OCI-LY1 (cell line): ENCODE measurements around the gene KCTD5.
"Not testable (repeated sequence)": the region's sequence is repeated elsewhere in the genome, so short reads cannot be mapped to it uniquely, and the experiment has no call there.

Source experiments
- H2AFZ ChIP-seq: fragments of 200-600 bp; sonication (generic), shearing (Covaris generic); 2 replicates; pipeline ENCODE4 v1.6.0; 2014; ENCODE audit warnings: antibody characterized with exemption, mild to moderate bottlenecking, low read length
- H3F3A ChIP-seq: fragments of 200-600 bp; sonication (generic), shearing (Covaris generic); 2 replicates; pipeline ENCODE4 v1.6.0; 2014; ENCODE audit warnings: mild to moderate bottlenecking, antibody characterized with exemption, low read length, moderate library complexity; ENCODE audit not compliant: insufficient read depth
- H3K27ac ChIP-seq: fragments of 200-600 bp; sonication (generic); 2 replicates; pipeline ENCODE4 v1.5.1; 2014; ENCODE audit warnings: low read length, mixed run types, mild to moderate bottlenecking, low read depth; ENCODE audit not compliant: poor library complexity, severe bottlenecking
- H3K27me3 ChIP-seq: fragments of 200-600 bp; sonication (generic); 2 replicates; pipeline ENCODE4 v1.6.0; 2014; ENCODE audit warnings: antibody characterized with exemption, mild to moderate bottlenecking, low read length, moderate library complexity; ENCODE audit not compliant: insufficient read depth
- H3K36me3 ChIP-seq: fragments of 200-600 bp; sonication (generic); 2 replicates; pipeline ENCODE4 v1.6.1; 2014; ENCODE audit warnings: mild to moderate bottlenecking, antibody characterized with exemption, low read length, moderate library complexity, mixed read lengths; ENCODE audit not compliant: insufficient read depth
- H3K4me1 ChIP-seq: fragments of 200-600 bp; sonication (generic); 2 replicates; pipeline ENCODE4 v1.5.1; 2014; ENCODE audit warnings: mild to moderate bottlenecking, low read length, moderate library complexity; ENCODE audit not compliant: insufficient read depth, severe bottlenecking
- H3K4me2 ChIP-seq: fragments of 200-600 bp; sonication (generic), shearing (Covaris generic); 2 replicates; pipeline ENCODE4 v1.6.1; 2014; ENCODE audit warnings: low read length
- H3K4me3 ChIP-seq: fragments of 200-600 bp; sonication (generic); 2 replicates; pipeline ENCODE4 v1.5.1; 2014; ENCODE audit warnings: low read length, low read depth, mild to moderate bottlenecking, mixed read lengths; ENCODE audit not compliant: poor library complexity, severe bottlenecking
- H3K79me2 ChIP-seq: fragments of 200-600 bp; shearing (Covaris generic); 2 replicates; pipeline ENCODE4 v1.6.1; 2016; ENCODE audit warnings: mixed run types, low read length, mixed read lengths; ENCODE audit not compliant: insufficient read depth
- H3K9ac ChIP-seq: fragments of 200-600 bp; sonication (generic), shearing (Covaris generic); 2 replicates; pipeline ENCODE4 v1.6.1; 2014; ENCODE audit warnings: mild to moderate bottlenecking, low read length, mixed read lengths
- H3K9me2 ChIP-seq: fragments of 200-600 bp; sonication (generic), shearing (Covaris generic); 2 replicates; pipeline ENCODE4 v1.6.1; 2014; ENCODE audit warnings: low read depth, mild to moderate bottlenecking, low read length, mixed read lengths
- H3K9me3 ChIP-seq: fragments of 200-600 bp; shearing (Covaris generic); 2 replicates; pipeline ENCODE4 v1.6.1; 2014; ENCODE audit warnings: low read length, mixed read lengths
- H4K20me1 ChIP-seq: fragments of 200-600 bp; sonication (generic), shearing (Covaris generic); 2 replicates; pipeline ENCODE4 v1.6.0; 2016; ENCODE audit warnings: mild to moderate bottlenecking, low read length; ENCODE audit not compliant: insufficient read depth
- EZH2 ChIP-seq: fragments of 200-600 bp; sonication (generic), shearing (Covaris generic); IDR thresholded peaks from 2 replicates; pipeline ENCODE4 v1.8.0; 2017; ENCODE audit warnings: borderline replicate concordance, mixed run types, mild to moderate bottlenecking, antibody characterized with exemption, low read length, moderate library complexity, mixed read lengths
- TF ChIP-seq, protein P1 (sequence below): fragments of 200-600 bp; sonication (generic), shearing (Covaris generic); IDR thresholded peaks from 2 replicates; pipeline ENCODE4 v1.5.1; 2017; ENCODE audit warnings: mild to moderate bottlenecking, antibody characterized with exemption, low read length, moderate library complexity, mixed read lengths

The KCTD5 gene

DNA sequence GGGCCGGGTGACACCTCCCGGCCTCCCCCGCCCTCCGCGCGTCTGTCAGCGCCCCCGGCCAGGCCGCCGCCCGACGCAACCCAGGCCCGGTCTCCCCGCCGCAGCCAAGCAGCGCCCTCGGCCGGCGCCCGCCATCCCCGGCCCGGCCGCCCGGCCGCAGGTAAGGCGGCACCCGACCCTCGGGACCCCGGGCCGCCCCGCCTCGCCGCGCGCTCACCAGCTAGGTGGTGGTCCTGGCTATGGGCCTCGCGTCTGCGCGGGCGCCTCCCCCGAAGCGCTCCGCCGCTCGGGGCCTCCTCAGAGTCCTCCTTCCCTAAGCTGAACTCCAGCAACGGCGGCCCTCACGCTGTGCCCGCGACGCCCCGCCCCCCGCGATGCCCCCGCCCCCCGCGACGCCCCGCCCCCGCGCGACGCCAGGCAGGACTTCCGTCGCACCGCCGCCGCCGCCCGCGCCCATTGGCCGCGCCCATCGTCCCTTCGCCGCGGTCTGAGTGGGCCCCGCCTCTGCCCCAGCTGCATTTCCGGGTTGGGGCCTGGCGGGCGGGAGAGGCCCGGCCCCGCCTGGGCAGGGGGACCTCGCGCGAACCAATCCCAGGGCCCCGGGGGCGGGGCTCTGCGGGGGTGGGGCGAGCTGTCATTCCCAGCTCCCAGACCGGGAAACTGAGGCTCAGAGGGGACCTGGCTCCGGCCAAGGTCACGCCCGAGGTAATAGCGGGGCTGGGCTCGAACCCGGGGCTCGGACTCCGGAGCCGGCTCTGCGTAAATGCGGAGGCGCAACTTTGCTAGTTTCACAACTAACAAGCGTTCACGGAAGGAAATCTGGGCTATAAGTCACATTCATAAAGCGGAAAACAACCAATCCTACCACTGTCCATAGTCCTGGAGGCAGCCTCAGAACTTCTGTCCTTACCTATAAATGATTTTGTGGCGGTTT is 9.0 kb upstream of the KCTD5 start:
- Histone ChIP-seq H3K36me3 (0 out of 2 replicates have a peak, but pooled peaks cover 4% of the 10 kb centered on the region), H3K9me3 (no peaks in the 10 kb centered on the region), H3K27ac (no peak overlapping the region), H3F3A (no peaks in the 10 kb centered on the region), H3K4me1 (peaks cover 19% of the 10 kb centered on the region), H3K4me3 (peak overlapping the region; percentile 68), H3K4me2 (peak overlapping the region; percentile 78), H4K20me1 (no peaks in the 10 kb centered on the region), H3K9ac (peak overlapping the region; percentile 62), H3K79me2 (no peaks in the 10 kb centered on the region), H2AFZ (0 out of 2 replicates have a peak overlapping the region, but pooled peaks have one; percentile 51), H3K9me2 (no peaks in the 10 kb centered on the region), H3K27me3 (no peaks in the 10 kb centered on the region)
- TF ChIP-seq, protein P1, sequence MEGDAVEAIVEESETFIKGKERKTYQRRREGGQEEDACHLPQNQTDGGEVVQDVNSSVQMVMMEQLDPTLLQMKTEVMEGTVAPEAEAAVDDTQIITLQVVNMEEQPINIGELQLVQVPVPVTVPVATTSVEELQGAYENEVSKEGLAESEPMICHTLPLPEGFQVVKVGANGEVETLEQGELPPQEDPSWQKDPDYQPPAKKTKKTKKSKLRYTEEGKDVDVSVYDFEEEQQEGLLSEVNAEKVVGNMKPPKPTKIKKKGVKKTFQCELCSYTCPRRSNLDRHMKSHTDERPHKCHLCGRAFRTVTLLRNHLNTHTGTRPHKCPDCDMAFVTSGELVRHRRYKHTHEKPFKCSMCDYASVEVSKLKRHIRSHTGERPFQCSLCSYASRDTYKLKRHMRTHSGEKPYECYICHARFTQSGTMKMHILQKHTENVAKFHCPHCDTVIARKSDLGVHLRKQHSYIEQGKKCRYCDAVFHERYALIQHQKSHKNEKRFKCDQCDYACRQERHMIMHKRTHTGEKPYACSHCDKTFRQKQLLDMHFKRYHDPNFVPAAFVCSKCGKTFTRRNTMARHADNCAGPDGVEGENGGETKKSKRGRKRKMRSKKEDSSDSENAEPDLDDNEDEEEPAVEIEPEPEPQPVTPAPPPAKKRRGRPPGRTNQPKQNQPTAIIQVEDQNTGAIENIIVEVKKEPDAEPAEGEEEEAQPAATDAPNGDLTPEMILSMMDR: no peak
- no peak for TF ChIP-seq EZH2

DNA sequence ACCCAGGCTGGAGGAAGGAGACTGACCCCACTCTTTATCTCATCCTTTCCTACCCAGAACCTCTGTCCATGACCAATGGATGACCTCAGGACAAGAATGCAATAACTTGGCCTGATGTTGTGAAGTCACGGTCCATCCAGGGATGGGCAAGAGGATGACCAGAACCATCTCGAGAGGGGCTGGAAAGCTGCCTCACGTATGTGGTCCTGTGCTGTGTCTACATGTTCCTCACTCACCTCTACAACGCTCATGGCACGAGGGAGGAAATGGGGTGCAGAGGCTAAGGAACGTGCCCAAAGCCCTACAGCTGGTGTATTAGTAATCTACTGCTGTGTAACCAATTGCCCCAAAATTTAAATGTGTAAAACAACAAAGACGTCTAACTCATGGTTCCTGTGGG is 7.3 kb upstream of the KCTD5 start:
- no peaks in the 10 kb centered on the region for H4K20me1 ChIP-seq
- no peak overlapping the region for H3K4me3 ChIP-seq
- peaks cover 19% of the 10 kb centered on the region for H3K4me1 ChIP-seq
- no peaks in the 10 kb centered on the region for H3K79me2 ChIP-seq
- H3K27me3 ChIP-seq: no peaks in the 10 kb centered on the region
- TF ChIP-seq, protein P1: no peak
- TF ChIP-seq EZH2: no peak
- no peak overlapping the region for H3K9ac ChIP-seq
- H3K9me3 ChIP-seq: no peaks in the 10 kb centered on the region
- no peaks in the 10 kb centered on the region for H3K9me2 ChIP-seq
- no peaks in the 10 kb centered on the region for H3K36me3 ChIP-seq
- no peak overlapping the region for H3K4me2 ChIP-seq
- H3F3A ChIP-seq: no peaks in the 10 kb centered on the region
- H3K27ac ChIP-seq: no peak overlapping the region
- no peak overlapping the region for H2AFZ ChIP-seq

DNA sequence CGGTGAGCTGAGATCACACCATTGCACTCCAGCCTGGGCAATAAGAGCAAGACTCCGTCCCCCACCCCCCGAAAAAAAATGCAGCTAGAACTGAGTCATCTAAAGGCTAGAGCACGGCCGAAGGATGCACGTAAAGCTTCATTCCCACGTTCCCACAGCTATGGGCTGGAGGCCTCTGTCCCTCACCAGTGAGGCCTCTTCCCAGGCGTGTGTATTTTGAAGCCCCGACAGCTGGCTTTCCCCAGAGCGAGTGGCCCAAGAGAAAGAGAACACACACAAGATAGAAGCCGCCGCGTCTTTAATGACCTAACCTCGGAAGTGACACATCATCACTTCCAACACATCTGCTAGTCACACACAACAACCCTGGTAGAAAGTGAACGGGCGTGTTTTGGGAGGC is 6.6 kb upstream of the KCTD5 start:
- H3K9ac ChIP-seq: no peak overlapping the region
- no peak overlapping the region for H3K27ac ChIP-seq
- no peaks in the 10 kb centered on the region for H4K20me1 ChIP-seq
- H2AFZ ChIP-seq: no peak overlapping the region
- H3K4me2 ChIP-seq: no peak overlapping the region
- H3K9me2 ChIP-seq: no peaks in the 10 kb centered on the region
- no peak overlapping the region for H3K4me3 ChIP-seq
- TF ChIP-seq EZH2: no peak
- TF ChIP-seq, protein P1: no peak
- H3K9me3 ChIP-seq: no peaks in the 10 kb centered on the region
- H3K27me3 ChIP-seq: no peaks in the 10 kb centered on the region
- no peaks in the 10 kb centered on the region for H3K79me2 ChIP-seq
- no peaks in the 10 kb centered on the region for H3F3A ChIP-seq
- peaks cover under 1% of the 10 kb centered on the region; the same call in 1 of the 2 replicates for H3K36me3 ChIP-seq
- H3K4me1 ChIP-seq: peaks cover 19% of the 10 kb centered on the region

DNA sequence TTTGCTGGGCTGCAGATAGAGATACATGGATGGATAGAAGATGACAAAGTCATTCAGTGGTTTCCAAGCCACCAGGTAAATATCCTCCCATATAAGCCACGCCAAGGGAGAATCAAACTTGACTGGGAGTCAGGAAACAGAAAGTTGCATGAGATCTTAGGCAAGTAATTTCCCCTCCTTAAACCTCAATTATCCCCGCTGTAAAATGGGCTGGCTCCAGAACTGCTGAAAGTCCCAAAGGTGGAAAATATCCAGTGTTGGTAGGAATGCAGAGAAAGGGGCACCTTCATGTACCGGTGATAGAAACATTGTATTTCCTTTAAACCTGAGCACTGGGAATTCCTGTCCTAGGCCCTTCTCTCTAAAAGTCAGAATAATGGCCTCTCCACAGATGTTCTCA is 5.4 kb upstream of the KCTD5 start:
- peaks cover 19% of the 10 kb centered on the region for H3K4me1 ChIP-seq
- H3K27me3 ChIP-seq, H4K20me1 ChIP-seq, H3K79me2 ChIP-seq, H3F3A ChIP-seq, H3K36me3 ChIP-seq, H3K9ac ChIP-seq, H3K9me3 ChIP-seq, H3K4me2 ChIP-seq, H3K27ac ChIP-seq, H3K9me2 ChIP-seq, H2AFZ ChIP-seq, H3K4me3 ChIP-seq: not testable (repeated sequence)

DNA sequence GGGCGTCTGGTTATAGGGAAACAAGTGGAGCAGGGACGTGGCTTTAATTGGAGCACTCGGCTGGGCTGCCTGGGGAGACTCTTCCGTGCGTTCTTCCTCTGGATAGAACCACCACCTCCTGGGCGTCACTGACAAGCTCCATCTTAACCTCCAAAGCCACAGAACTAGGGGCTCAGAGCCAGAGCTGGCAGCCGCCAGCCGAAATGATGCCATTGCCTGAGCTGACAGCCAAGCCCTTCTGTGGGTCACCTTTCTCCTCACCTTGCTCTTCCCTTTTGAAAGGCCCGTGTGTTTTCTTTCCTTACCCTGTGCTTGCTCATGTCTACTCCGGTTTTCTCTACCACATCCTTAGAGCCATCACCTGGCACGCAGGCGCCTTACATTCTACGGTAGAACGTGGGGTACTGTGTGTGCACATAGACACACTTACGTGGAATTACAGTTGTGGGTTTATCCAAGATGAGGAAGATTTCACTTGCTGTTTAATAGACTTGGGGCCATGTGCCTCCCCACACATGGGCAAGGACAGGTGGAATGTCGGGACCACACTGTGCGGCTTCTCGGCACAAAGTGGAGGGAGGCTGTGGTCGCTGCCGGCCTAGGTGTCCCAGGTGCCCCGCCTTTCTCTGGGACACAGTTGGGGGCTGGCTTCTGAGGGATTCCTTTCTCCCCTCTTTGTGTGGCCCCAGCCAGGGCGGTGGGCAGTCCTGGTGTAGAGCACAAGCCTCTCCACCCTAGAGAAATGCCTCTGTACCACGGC is 3.9 kb upstream of the KCTD5 start:
- H3K9ac ChIP-seq, H3K4me3 ChIP-seq, H3K79me2 ChIP-seq, H3K36me3 ChIP-seq, H3K27me3 ChIP-seq, H3K9me3 ChIP-seq, H3K4me2 ChIP-seq, H2AFZ ChIP-seq, H3F3A ChIP-seq, H3K9me2 ChIP-seq, H4K20me1 ChIP-seq, H3K27ac ChIP-seq: not testable (repeated sequence)
- peaks cover 16% of the 10 kb centered on the region for H3K4me1 ChIP-seq
